Suprapubic skin (tissue), 3 donors: Measurements from ENCODE around the gene PTGES.

Experiments
- CTCF ChIP-seq, 2 donors: fragments of 200-600 bp in 1 of 2; fragments of 450-650 bp in 1 of 2; sonication (generic) in 1 of 2; IDR thresholded peaks; one replicate each; pipeline ENCODE4 v1.5.1; 2016 to 2019; ENCODE audit warnings: antibody characterized with exemption in 2 of 2, mild to moderate bottlenecking in 1 of 2, moderate library complexity in 1 of 2
- EP300 ChIP-seq: sonication (generic); formaldehyde crosslinking; IDR thresholded peaks from one replicate; pipeline ENCODE4 v1.6.1; 2017; ENCODE audit warnings: antibody characterized with exemption
- POLR2A ChIP-seq, 2 donors: fragments of 450-650 bp; IDR thresholded peaks; one replicate each; pipeline ENCODE4 v1.6.1; 2017; ENCODE audit warnings: antibody characterized with exemption in 2 of 2, mild to moderate bottlenecking in 2 of 2, moderate library complexity in 2 of 2

- no peak for TF ChIP-seq POLR2A (IDR thresholded peaks at IDR 0.05)
- TF ChIP-seq CTCF (IDR thresholded peaks at IDR 0.05), result no peak
- TF ChIP-seq EP300, result no peak
Measured at GRCh38 chr9:129765764-129766317, 13.0 kb upstream of the PTGES start.
